Heart right ventricle (tissue), 16 donors: ENCODE measurements around the gene TBC1D9B. TPM values are rescaled to one million over a fixed set of nuclear protein-coding genes. Genes with fewer than 3 reads are reported as not detected.

ENCODE experiments used
- ATAC-seq, 8 donors: fragments of 200-7000 bp; cut with Tn5 transposase; one replicate each; pipeline ENCODE4 v1.9.1; 2020; ENCODE audit warnings: mild to moderate bottlenecking in 8 of 8, moderate library complexity in 8 of 8, moderate number of reproducible peaks in 1 of 8
- DNase-seq, 2 donors: peaks; one replicate each; pipeline ENCODE4 v3.0.0-alpha.2; 2020
- H3K27ac ChIP-seq, 10 donors: fragments of 200-600 bp; sonication (generic) in 2 of 10; one replicate each; pipeline versions ENCODE4 v1.5.0 to v1.8.0; 2020 to 2022; ENCODE audit warnings: mild to moderate bottlenecking in 3 of 10
- H3K27me3 ChIP-seq, 7 donors: fragments of 200-600 bp; one replicate each; pipeline ENCODE4 v1.8.0; 2021 to 2022; ENCODE audit warnings: mild to moderate bottlenecking in 2 of 7
- H3K36me3 ChIP-seq, 9 donors: fragments of 200-600 bp; sonication (generic) in 1 of 9; one replicate each; pipeline versions ENCODE4 v1.5.0 to v1.8.0; 2020 to 2022; ENCODE audit warnings: mild to moderate bottlenecking in 2 of 9
- H3K4me1 ChIP-seq, 9 donors: fragments of 200-600 bp; sonication (generic) in 1 of 9; one replicate each; pipeline versions ENCODE4 v1.5.0 to v1.8.0; 2020 to 2022; ENCODE audit warnings: mild to moderate bottlenecking in 4 of 9
- H3K4me3 ChIP-seq, 10 donors: fragments of 200-600 bp; sonication (generic) in 2 of 10; one replicate each; pipeline versions ENCODE4 v1.5.0 to v1.8.0; 2020 to 2022; ENCODE audit warnings: mild to moderate bottlenecking in 7 of 10, moderate library complexity in 2 of 10
- H3K9me3 ChIP-seq, 11 donors: fragments of 200-600 bp in 10 of 11; sonication (generic) in 2 of 11; one replicate each; pipeline versions ENCODE4 v1.5.0 to v1.8.0; 2013 to 2022; ENCODE audit warnings: mild to moderate bottlenecking in 2 of 11, control low read depth in 1 of 11, moderate library complexity in 1 of 11
- WGBS, 2 donors: extraction: QIAGEN DNeasy Blood & Tissue Kit; methylation state at CpG; one replicate each; pipeline ENCODE4 v1.1.7; 2013; ENCODE audit warnings: inconsistent platforms in 1 of 2; 5-methylcytosine and 5-hydroxymethylcytosine counted together
- intact Hi-C, 10 donors: fragments of 100-400 bp; cut with DNase I; formaldehyde crosslinking; loops; one replicate each; pipeline versions ENCODE4 v1.11.1 to v1.14.2; 2022
- polyA plus RNA-seq, 2 donors: library from polyadenylated mRNA; stranded (reverse); fragments of 200-250 nt; gene quantifications; one replicate each; pipeline ENCODE4 v1.2.3, GENCODE V29; 2013
- total RNA-seq, 10 donors: library from RNA; stranded (reverse); fragmentation: NEBNext Ultra II Directional in 3 of 10; extraction: Animal tissue kit (Norgen Biotek cat#: 25700) in 3 of 10; gene quantifications; one replicate each; pipeline versions ENCODE4 v1.2.1 to v1.2.4, GENCODE V29; 2021 to 2023
- TF ChIP-seq, protein P1 (sequence below), 9 donors: fragments of 200-600 bp; sonication (generic) in 2 of 9; IDR thresholded peaks; one replicate each; pipeline versions ENCODE4 v1.5.0 to v1.8.0; 2021 to 2022; ENCODE audit warnings: antibody characterized with exemption in 9 of 9, mild to moderate bottlenecking in 5 of 9, moderate library complexity in 1 of 9
- donor health status: Arrhythmogenic right ventricular cardiomyopathy.
- donor health status: ischemic (EF 13 %, LVEDD 7.1; RV severe dilation, severe dysfunction).
- donor health status: healthy with polysubstance abuse.
- donor health status: DM: no; HTN: yes; CAD: no.
- donor health status: DM: no; HTN: no; CAD: no.
- donor health status: ischemic (EF 25% LVEDD 6.9; RV normal size, moderate dysfunction).
- donor health status: ischemic (EF 25% LVEDD 5.7; RV mildly dilated, moderate dysfunction).
- donor health status: healthy.
- donor health status: DM: yes; HTN: yes; CAD: no.
- donor health status: Ischemic cardiomyopathy.
- donor health status: ischemic (EF 35%, LVEDD 5.7; RV mildly dilated, moderate dysfunction).
- donor health status: nonischemic (EF 11% LVEDD 7.7; RV severe dilation, severe dysfunction).
- donor health status: DM: yes; HTN: yes; CAD: no.
- donor health status: PGD.
- donor health status: ischemic (EF 29% LVEDD 5.4; RV normal size, mild dysfunction).
- donor health status: nonischemic (EF 23%, LVEDD 6.1; RV moderate dilation, normal function).

The TBC1D9B gene
- total and polyA plus RNA-seq, 12 donors: 26.0 to 52.1 (median 32.3) TPM

DNA sequence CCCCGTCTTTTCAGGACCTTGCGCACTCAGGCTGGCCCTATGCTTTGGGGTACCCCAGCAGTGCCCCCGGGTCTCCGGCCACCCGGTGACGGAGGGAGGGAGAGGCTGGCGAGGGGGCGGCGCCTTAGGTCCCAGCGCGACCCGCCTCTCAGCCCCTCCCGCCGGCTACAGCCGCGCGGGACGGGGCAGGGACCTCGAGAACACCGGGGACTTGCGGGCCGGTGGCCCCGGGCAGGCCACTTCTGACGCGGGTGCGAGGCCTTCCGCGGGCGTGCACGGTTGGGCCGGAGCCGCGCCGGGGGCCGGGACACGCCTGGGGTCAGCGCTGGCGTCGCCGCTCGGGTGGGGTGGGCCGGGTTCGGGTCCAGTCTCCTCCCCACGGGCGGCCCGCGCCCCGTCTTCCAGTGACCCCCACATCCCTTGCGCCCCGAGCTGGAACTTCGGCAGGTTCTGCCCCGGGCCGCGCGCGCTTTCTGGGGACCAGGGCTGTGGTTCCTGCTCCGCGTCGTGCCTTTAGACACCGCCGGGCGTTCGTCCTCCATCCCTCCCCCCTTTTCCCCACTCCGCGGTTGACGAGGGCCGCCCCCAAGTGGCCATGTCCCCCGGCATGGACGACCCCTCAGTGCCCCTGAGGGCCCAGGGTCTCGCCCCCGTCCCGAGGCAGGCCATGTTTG, 90.8 kb downstream of the TBC1D9B start:
- ATAC-seq (no peak), DNase-seq (peak in 1 of 2 donors; percentile 43)
- 1 to 2% methylated on average over 63 to 72 of the region's 72 CpGs for WGBS, 2 donors
- Histone ChIP-seq H3K9me3 (no peaks in the 10 kb centered on the region), H3K27me3 (no peaks in the 10 kb centered on the region), H3K4me3 (peak overlapping the region; percentile 18 to 64 (median 58)), H3K36me3 (peaks cover 0 to 24% (median 0%) of the 10 kb centered on the region in 9 donors), H3K27ac (peak overlapping the region in 8 of 10 donors; percentile 25 to 100 (median 98)), H3K4me1 (peaks cover 12 to 45% (median 40%) of the 10 kb centered on the region in 9 donors)
- intact Hi-C loops: no loop called here
- TF ChIP-seq, protein P1, sequence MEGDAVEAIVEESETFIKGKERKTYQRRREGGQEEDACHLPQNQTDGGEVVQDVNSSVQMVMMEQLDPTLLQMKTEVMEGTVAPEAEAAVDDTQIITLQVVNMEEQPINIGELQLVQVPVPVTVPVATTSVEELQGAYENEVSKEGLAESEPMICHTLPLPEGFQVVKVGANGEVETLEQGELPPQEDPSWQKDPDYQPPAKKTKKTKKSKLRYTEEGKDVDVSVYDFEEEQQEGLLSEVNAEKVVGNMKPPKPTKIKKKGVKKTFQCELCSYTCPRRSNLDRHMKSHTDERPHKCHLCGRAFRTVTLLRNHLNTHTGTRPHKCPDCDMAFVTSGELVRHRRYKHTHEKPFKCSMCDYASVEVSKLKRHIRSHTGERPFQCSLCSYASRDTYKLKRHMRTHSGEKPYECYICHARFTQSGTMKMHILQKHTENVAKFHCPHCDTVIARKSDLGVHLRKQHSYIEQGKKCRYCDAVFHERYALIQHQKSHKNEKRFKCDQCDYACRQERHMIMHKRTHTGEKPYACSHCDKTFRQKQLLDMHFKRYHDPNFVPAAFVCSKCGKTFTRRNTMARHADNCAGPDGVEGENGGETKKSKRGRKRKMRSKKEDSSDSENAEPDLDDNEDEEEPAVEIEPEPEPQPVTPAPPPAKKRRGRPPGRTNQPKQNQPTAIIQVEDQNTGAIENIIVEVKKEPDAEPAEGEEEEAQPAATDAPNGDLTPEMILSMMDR (IDR thresholded peaks at IDR 0.05): peak in 3 of 9 donors; percentile 21 to 30 (median 25)

DNA sequence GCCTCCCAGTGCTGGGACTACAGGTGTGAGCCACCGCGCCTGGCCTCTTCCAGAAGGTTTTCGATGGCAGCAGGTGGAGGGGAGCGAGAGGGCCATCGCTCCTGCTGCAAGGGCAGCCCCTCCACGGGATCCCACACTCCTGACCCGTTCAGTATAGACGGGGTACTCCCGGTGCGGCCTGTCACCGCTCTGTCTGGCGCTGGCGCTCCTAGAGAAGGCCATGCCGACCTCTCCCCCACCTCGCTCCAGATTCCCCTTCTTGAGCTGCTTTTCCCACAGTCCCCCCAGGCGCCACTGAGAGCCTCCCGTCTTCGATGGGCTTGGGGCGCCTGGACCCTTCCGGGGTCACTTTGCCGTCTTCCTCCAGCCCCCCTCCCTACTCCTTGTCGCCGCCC, 91.3 kb downstream of the TBC1D9B start:
- DNase-seq (peak in 1 of 2 donors; percentile 18), ATAC-seq (no peak)
- intact Hi-C loops: no loop called here
- 49 to 56% methylated on average over 23 of the region's 23 CpGs for WGBS, 2 donors
- Histone ChIP-seq H3K27me3 (no peaks in the 10 kb centered on the region), H3K9me3 (no peaks in the 10 kb centered on the region), H3K27ac (peak overlapping the region in 8 of 10 donors; percentile 10 to 100 (median 79)), H3K4me3 (peak overlapping the region; percentile 18 to 64 (median 58)), H3K4me1 (peaks cover 12 to 43% (median 39%) of the 10 kb centered on the region in 9 donors), H3K36me3 (peaks cover 0 to 23% (median 0%) of the 10 kb centered on the region in 9 donors)
- TF ChIP-seq, protein P1 (IDR thresholded peaks at IDR 0.05): no peak

DNA sequence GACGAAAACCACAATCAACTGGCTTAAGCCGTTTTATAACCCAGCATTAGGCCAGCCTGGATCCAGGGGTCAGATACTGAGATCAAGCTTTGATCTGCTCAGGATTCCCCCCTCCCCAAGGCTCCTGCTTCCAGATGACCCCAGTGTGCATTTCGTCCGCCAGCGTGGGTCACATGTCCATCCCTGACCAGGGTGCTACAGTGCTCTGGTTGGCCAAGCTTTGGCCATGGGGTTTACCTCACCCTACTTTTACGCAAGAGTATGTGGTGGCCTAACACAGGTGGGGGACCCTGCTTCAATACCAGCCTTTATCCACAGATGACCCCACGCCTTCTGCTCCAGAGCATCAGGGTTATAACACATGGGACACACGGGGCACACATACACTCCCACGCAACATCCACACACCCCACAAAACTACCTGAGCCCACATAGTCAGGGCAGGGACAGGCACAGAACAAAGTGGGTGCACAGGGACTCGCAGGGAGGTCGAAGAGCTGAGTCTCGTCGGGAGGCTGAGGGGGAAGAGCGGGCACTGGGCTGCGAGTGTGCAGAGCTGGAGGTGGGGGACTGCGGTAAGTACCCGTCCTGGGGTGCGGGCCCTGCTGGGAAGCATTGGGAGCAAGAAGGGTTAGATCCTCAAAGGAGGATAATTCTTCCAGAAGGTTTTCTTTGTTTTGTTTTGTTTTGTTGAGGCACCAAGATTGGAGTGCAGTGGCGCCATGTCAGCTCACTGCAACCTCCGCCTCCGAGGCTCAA, 92.0 kb downstream of the TBC1D9B start:
- H3K36me3 ChIP-seq: peaks cover 0 to 23% (median 0%) of the 10 kb centered on the region in 9 donors
- 93 to 97% methylated on average over 21 of the region's 21 CpGs for WGBS, 2 donors
- ATAC-seq (no peak), DNase-seq (peak in 1 of 2 donors; percentile 6)
- H3K4me1 ChIP-seq: peaks cover 12 to 43% (median 36%) of the 10 kb centered on the region in 9 donors
- no peak overlapping the region for H3K27ac ChIP-seq
- H3K4me3 ChIP-seq: no peak overlapping the region
- intact Hi-C loops: no loop called here
- TF ChIP-seq, protein P1 (IDR thresholded peaks at IDR 0.05): no peak
- no peaks in the 10 kb centered on the region for H3K9me3 ChIP-seq
- H3K27me3 ChIP-seq: no peaks in the 10 kb centered on the region

DNA sequence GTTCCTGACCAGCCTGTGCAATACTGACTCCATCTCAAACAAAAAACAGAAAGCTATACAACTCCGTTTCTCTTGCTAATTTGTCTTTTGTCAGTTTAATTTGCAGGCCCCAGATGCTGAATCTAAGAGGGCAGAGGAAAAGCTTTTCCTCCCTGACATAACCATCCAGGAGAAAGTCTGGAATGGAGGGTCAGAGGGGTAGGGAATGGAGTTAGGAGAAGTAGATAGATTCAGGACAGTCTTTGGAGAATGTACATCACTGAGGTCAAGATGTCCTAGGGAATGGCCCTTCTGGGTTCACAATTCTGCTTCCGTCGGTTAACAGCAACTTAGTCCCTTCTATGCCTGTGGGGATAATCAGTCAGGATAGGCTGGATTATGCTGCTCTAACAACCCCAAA, 93.6 kb downstream of the TBC1D9B start:
- Histone ChIP-seq H3K27ac (no peak overlapping the region), H3K9me3 (no peaks in the 10 kb centered on the region), H3K27me3 (no peaks in the 10 kb centered on the region), H3K36me3 (peaks cover 0 to 23% (median 0%) of the 10 kb centered on the region in 9 donors), H3K4me1 (peaks cover 3 to 28% (median 23%) of the 10 kb centered on the region in 9 donors), H3K4me3 (no peak overlapping the region)
- no peak for DNase-seq
- intact Hi-C loops: no loop called here
- no peak for ATAC-seq
- 87 to 90% methylated on average over 3 of the region's 3 CpGs for WGBS, 2 donors
- TF ChIP-seq, protein P1 (IDR thresholded peaks at IDR 0.05): no peak
